Right renal pelvis (tissue), 4 donors: ENCODE measurements around the gene EIF4G1. TPM values are rescaled to one million over a fixed set of nuclear protein-coding genes. Genes with fewer than 3 reads are reported as not detected.
A peak's percentile ranks its signal among the peaks of the same experiment; 100 is the strongest.
"Not testable (repeated sequence)": the region's sequence is repeated elsewhere in the genome, so short reads cannot be mapped to it uniquely, and the experiment has no call there.

ENCODE experiments used
- DNase-seq, 4 donors: peaks; one replicate each; pipeline ENCODE4 v3.0.0-alpha.2; 2013; ENCODE audit warnings: low read depth in 4 of 4, low spot score in 3 of 4, missing footprints in 1 of 4
- polyA plus RNA-seq, 4 donors: library from polyadenylated mRNA; unstranded; fragments of 120-200 nt; gene quantifications; one replicate each; pipeline ENCODE4 v1.2.1, GENCODE V29; 2013; ENCODE audit not compliant: insufficient read length in 4 of 4

The EIF4G1 gene
- 100 to 1,000 TPM; 158 to 204 (median 173) TPM for polyA plus RNA-seq

- DNase-seq = peak; percentile 78 to 88 (median 82)
Measured at GRCh38 chr3:184314363-184314699, at the start of gene EIF4G1. TSS of gene EIF4G1 (plus strand) at chr3:184314606. CDS start at chr3:184315797, 1,191 bp downstream.

GRCh38 chr3:184267249-184267648 is 47.2 kb upstream of the EIF4G1 start:
- not testable (repeated sequence) for DNase-seq

- no peak for DNase-seq
Measured at GRCh38 chr3:184272269-184272668, 42.1 kb upstream of the EIF4G1 start.

- DNase-seq = no peak
Measured at GRCh38 chr3:184275381-184275701, 39.1 kb upstream of the EIF4G1 start.

GRCh38 chr3:184275961-184276910 is 38.2 kb upstream of the EIF4G1 start, which contains the start of gene ECE2:
TSS of gene ECE2 (plus strand) at chr3:184276022. CDS start at chr3:184276154, 132 bp downstream.
- no peak for DNase-seq

- no peak for DNase-seq
Measured at GRCh38 chr3:184277366-184277765, 37.0 kb upstream of the EIF4G1 start.

- DNase-seq = no peak
Measured at GRCh38 chr3:184282941-184283340, 31.5 kb upstream of the EIF4G1 start.

- no peak for DNase-seq
Measured at GRCh38 chr3:184283681-184284080, 30.7 kb upstream of the EIF4G1 start.

GRCh38 chr3:184284696-184285095 is 29.7 kb upstream of the EIF4G1 start:
- DNase-seq = peak in 2 of 4 donors; percentile 38 to 47

GRCh38 chr3:184289426-184289938 is 24.9 kb upstream of the EIF4G1 start:
- DNase-seq = no peak

- no peak for DNase-seq
Measured at GRCh38 chr3:184290331-184290730, 24.1 kb upstream of the EIF4G1 start.

GRCh38 chr3:184291044-184291737 is 23.2 kb upstream of the EIF4G1 start:
- DNase-seq = no peak

- no peak for DNase-seq
Measured at GRCh38 chr3:184291738-184292445, 22.5 kb upstream of the EIF4G1 start.

GRCh38 chr3:184295771-184296170 is 18.6 kb upstream of the EIF4G1 start:
- DNase-seq = no peak

GRCh38 chr3:184296616-184297015 is 17.8 kb upstream of the EIF4G1 start:
- DNase-seq = no peak

GRCh38 chr3:184298759-184299487 is 15.5 kb upstream of the EIF4G1 start, which contains the start of gene PSMD2:
TSS of gene PSMD2 (plus strand) at chr3:184299241. CDS start at chr3:184299267, 26 bp downstream.
- peak; percentile 93 to 96 (median 94) for DNase-seq

- no peak for DNase-seq
Measured at GRCh38 chr3:184299488-184300377, 14.7 kb upstream of the EIF4G1 start.

- no peak for DNase-seq
Measured at GRCh38 chr3:184300378-184300720, 14.1 kb upstream of the EIF4G1 start.

- DNase-seq = no peak
Measured at GRCh38 chr3:184305577-184305976, 8.8 kb upstream of the EIF4G1 start.
